ENCODE results near the gene RUNDC3A.
"Not testable (repeated sequence)": the region's sequence is repeated elsewhere in the genome, so short reads cannot be mapped to it uniquely, and the experiment has no call there.

Gene RUNDC3A

GRCh38 chr17:44346064-44346844 lies 37.9 kb downstream of the RUNDC3A start:
- DNase-seq: no peak

GRCh38 chr17:44347206-44348055 lies 39.0 kb downstream of the RUNDC3A start:
- DNase-seq: not testable (repeated sequence)

- DNase-seq: no peak
These were observed 40.0 kb downstream of the RUNDC3A start for GRCh38 chr17:44348234-44348987.

GRCh38 chr17:44348988-44349364 lies 40.6 kb downstream of the RUNDC3A start:
- DNase-seq: no peak

GRCh38 chr17:44349553-44350070 lies 41.2 kb downstream of the RUNDC3A start:
- DNase-seq: no peak

- DNase-seq: peak; percentile 50
These were observed 42.4 kb downstream of the RUNDC3A start for GRCh38 chr17:44350733-44351226.

GRCh38 chr17:44351464-44351863 lies 43.1 kb downstream of the RUNDC3A start:
- DNase-seq: no peak

DNA sequence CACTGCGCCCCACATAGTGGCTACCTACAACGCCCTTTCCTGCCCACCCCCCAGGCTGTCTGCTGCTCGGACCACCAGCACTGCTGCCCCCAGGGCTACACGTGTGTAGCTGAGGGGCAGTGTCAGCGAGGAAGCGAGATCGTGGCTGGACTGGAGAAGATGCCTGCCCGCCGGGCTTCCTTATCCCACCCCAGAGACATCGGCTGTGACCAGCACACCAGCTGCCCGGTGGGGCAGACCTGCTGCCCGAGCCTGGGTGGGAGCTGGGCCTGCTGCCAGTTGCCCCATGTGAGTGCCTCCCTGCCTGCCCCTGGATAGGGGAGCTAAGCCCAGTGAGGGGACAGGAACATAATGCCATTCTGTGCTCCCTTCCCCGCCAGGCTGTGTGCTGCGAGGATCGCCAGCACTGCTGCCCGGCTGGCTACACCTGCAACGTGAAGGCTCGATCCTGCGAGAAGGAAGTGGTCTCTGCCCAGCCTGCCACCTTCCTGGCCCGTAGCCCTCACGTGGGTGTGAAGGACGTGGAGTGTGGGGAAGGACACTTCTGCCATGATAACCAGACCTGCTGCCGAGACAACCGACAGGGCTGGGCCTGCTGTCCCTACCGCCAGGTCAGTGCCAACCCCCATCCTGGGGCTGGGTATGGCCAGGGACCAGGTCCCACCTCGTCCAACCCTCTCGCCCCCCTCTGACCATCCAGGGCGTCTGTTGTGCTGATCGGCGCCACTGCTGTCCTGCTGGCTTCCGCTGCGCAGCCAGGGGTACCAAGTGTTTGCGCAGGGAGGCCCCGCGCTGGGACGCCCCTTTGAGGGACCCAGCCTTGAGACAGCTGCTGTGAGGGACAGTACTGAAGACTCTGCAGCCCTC lies 43.8 kb downstream of the RUNDC3A start:
- DNase-seq: no peak

- no peak for DNase-seq
These were observed 44.6 kb downstream of the RUNDC3A start for GRCh38 chr17:44352828-44353671.

- no peak for DNase-seq
These were observed 45.4 kb downstream of the RUNDC3A start for GRCh38 chr17:44353672-44354331.

DNA sequence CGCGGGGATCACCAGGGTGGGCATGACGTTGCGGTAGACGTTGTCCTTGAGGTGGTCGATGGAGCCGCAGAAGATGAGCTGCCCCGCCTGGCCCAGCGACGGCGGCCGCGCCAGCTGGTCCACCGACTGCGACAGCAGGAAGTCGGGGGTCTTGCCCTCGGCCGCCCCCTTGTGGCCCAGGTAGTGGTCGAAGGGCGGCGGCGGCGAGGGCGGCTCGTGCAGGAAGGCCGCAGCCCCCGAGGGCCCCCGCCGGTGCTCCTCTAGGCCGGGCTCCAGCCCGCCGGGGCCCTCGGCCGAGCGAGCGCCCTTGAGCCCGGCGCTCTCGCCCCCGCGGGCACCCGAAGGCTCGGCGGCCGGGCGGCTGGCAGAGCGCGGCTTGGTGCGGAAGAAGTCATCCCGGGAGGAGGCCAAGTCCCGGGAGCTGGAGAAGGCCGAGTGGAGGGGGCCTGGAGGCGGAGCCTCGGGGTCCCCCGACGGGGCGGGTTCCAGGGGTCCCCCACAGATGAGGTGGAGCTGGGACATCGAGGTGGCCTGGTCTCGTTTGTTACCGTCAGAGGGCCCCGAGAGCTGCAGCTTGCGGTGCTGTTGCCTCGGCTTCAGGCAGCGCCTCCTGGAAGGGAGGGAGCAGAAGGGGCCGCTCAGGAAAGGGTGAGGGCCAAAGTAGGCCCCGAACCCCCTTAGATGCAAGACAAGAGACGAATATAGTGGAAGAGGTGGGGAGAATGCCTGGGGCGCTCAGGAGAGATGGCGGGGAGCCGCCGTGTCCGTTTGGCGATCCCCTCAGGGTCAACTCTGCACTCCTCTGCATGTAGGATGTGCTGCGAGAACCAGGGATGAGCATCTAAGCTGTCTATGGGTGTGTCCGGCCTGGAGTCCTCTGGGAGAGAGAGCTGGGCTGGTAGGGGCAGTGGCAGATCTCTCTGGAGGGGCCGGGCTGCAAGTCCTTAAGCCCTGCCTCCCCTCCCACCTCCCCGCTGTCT lies 46.5 kb downstream of the RUNDC3A start:
- no peak for DNase-seq

DNA sequence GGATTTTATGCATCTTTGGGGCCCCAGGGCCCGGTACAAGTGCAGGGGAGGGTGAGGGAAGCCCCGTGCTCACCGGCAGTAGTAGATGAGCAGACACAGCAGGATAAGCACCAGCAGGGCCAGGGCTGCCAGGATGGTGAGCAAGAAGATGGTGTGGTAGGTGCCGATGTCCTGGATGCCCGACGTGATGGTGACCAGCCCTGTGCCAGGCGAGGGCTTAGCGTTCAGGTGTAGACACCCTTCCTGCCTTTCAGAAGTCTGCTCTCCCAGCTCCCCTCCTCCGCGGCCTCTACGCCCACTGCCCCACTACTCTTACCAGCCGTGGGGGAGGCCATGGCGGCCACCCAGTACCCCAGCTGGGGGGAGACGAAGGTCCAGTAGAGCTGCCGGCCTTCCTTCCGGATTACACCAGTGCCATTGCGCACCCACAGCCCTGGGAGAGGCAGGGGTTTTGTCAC lies 47.3 kb downstream of the RUNDC3A start:
- DNase-seq: no peak

DNA sequence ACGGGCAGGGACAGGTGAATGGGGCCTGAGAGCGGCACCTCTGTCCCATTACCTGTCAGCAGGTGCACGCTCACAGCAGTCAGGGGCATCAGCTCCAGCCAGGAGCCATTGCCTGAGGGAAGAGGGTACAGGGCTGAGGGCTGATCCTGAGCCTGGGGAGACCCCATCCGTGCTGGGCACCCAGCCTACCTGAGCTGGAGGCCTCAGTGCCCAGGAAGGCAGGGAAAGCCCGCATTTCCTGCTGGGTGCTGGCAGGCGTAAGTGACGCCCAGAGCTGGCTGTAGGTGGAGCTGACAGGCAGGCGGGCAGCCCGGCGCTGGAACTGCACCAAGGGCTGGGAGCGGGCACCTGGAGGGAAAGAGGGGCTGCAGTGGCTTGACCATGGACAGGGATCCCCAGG lies 47.8 kb downstream of the RUNDC3A start:
- DNase-seq: no peak

GRCh38 chr17:44358066-44358465 lies 49.7 kb downstream of the RUNDC3A start:
- DNase-seq: no peak

DNA sequence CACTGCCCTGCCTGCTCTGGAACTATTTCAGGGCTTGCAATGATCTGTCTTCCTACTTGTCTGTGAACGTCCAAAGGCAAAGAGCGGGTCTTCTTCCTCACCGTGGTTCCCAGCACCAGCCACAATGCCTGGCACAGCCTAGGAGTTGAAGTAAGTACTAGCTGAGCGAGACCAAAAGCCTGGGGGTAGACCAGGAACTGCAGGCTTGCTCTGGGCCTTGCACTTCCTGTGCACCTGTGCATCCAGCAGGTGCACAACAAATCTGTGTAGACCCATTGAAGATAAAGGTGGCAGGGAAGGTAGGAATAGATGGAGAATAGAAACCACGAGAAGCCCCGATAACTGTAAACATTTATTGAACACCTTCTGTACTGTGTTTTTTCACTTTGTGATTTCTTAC lies 50.6 kb downstream of the RUNDC3A start:
- no peak for DNase-seq

- no peak for DNase-seq
These were observed 51.2 kb downstream of the RUNDC3A start for GRCh38 chr17:44359458-44360143.

GRCh38 chr17:44360144-44360533 lies 51.7 kb downstream of the RUNDC3A start:
- no peak for DNase-seq

DNA sequence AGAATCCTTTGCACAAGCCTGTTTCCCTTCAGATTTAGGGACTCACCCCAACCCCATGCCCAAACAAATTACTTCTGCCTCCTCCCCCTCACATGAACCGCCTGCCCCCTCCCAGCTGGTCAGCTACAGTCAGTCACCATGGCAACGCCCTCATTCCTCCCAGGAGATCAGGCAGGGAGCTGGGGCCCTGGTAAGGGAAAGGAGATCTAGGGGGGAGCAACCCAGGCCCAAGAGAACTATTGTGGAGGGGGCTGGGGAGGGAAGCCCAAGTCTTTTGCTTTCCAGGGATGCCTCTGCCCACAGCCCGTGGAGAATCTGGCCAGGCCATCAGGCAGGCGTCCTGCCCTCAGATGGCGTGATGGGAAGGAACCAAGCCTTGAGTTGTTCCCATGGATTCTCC lies 52.4 kb downstream of the RUNDC3A start:
- DNase-seq: peak; percentile 47
